Fibroblast of pulmonary artery (primary cell): ENCODE data around the gene SEPTIN14.
"Not testable (repeated sequence)": the region's sequence is repeated elsewhere in the genome, so short reads cannot be mapped to it uniquely, and the experiment has no call there.

Experiments used
- DNase-seq: peaks from one replicate; pipeline ENCODE4 v3.0.0-alpha.2; 2010; ENCODE audit warnings: low read depth
- H3K4me3 ChIP-seq: replicated peaks from 2 replicates; pipeline ENCODE4 v1.5.1; 2011; ENCODE audit warnings: low read depth, mild to moderate bottlenecking, control low read depth, low read length, moderate library complexity
- TF ChIP-seq, protein P1 (sequence below): IDR thresholded peaks from 2 replicates; pipeline ENCODE4 v1.5.1; 2011; ENCODE audit warnings: mild to moderate bottlenecking, control low read depth, low read length, inconsistent platforms; ENCODE audit errors: missing control alignments

Gene SEPTIN14

DNA sequence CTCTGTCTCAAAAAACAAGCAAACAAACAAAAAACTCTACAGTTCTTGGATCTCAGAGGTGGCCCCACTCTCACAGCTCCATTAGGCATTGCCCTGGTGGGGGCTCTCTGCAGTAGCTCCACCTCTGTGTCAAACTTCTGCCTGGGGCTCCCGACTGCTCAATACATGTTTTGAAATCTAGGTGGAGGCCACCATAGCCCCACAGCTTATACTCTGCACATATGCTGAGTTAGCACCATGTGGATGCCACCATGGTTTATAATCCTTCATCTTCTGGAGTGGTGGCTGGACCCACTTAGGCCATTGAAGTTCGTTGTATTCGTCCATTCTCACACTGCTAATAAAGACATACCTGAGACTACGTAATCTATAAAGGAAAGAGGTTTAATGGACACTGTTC is 78.4 kb downstream of the SEPTIN14 start:
- no peak overlapping the region for H3K4me3 ChIP-seq
- TF ChIP-seq, protein P1, sequence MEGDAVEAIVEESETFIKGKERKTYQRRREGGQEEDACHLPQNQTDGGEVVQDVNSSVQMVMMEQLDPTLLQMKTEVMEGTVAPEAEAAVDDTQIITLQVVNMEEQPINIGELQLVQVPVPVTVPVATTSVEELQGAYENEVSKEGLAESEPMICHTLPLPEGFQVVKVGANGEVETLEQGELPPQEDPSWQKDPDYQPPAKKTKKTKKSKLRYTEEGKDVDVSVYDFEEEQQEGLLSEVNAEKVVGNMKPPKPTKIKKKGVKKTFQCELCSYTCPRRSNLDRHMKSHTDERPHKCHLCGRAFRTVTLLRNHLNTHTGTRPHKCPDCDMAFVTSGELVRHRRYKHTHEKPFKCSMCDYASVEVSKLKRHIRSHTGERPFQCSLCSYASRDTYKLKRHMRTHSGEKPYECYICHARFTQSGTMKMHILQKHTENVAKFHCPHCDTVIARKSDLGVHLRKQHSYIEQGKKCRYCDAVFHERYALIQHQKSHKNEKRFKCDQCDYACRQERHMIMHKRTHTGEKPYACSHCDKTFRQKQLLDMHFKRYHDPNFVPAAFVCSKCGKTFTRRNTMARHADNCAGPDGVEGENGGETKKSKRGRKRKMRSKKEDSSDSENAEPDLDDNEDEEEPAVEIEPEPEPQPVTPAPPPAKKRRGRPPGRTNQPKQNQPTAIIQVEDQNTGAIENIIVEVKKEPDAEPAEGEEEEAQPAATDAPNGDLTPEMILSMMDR, result no peak
- no peak for DNase-seq

GRCh38 chr7:55778631-55779030 is 83.9 kb downstream of the SEPTIN14 start:
- H3K4me3 ChIP-seq, result no peak overlapping the region
- TF ChIP-seq, protein P1, result no peak
- no peak for DNase-seq

DNA sequence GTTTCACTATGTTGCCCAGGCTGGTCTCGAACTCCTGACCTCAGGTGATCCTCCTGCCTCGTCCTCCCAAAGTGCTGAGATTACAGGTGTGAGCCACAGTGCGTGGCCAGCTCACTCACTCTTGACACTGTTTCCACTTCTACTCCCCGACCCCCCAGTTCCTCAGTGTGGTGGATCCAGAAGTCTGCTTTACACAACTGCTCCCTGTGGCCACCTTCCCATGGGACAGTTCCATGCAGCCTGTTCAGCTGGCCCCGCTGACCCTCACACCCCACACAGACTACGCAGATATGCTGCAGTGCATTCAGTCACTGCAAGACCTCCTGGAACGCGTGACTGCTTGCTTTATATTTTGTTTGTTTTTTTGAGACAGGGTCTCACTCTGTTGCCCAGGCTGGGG is 86.4 kb downstream of the SEPTIN14 start:
- TF ChIP-seq, protein P1, result no peak
- DNase-seq, result no peak
- no peak overlapping the region for H3K4me3 ChIP-seq

DNA sequence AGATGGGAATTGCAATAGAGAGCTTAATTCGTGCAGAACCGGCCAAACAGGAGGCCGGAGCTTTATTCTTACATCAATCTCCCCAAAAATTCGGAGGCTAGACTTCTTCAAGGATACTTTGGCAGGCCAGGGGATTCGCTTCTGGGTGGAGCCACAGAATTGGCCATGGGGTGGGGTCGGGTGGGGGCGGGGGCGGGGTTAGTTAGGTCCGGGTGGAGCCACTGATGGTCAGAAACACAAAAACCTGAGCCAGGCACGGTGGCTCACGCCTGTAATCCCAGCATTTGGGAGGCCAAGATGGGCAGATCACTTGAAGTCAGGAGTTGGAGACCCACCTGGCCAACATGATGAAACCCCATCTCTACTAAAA is 87.5 kb downstream of the SEPTIN14 start:
- H3K4me3 ChIP-seq, result no peak overlapping the region
- TF ChIP-seq, protein P1, result no peak
- no peak for DNase-seq

- TF ChIP-seq, protein P1, result no peak
- DNase-seq, result no peak
- H3K4me3 ChIP-seq, result no peak overlapping the region
Observed at GRCh38 chr7:55774327-55775050, 88.1 kb downstream of the SEPTIN14 start.

DNA sequence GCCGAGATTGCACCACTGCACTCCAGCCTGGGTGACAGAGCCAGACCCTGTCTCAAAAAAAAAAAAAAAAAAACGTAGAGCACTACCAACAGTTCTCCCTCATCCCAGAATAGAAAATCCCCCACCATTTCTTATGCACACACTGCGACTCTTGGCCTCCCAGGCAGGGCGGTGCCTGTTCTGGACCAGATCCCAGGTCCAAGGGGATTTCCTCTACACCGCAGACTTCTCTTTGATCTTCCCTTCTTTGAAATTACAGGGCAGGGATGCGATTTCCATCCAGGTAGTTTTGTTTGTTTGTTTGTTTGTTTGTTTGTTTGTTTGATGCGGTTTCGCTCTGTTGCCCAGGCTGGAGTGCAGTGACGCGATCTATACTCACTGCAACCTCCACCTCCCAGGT is 91.8 kb downstream of the SEPTIN14 start:
- DNase-seq, result no peak
- TF ChIP-seq, protein P1, result no peak
- no peak overlapping the region for H3K4me3 ChIP-seq

- not testable (repeated sequence) for DNase-seq, H3K4me3 ChIP-seq
Observed at GRCh38 chr7:55753274-55753862, 109.2 kb downstream of the SEPTIN14 start.

- not testable (repeated sequence) for H3K4me3 ChIP-seq, DNase-seq
Observed at GRCh38 chr7:55744706-55745105, 117.8 kb downstream of the SEPTIN14 start.
